Spinal cord (tissue), 10 donors: ENCODE results near the gene SOD3. TPM values are rescaled to one million over a fixed set of nuclear protein-coding genes. Genes with fewer than 3 reads are reported as not detected.

Source experiments
- DNase-seq, 6 donors: peaks; one replicate each; pipeline versions ENCODE4 v3.0.0 to v3.0.0-alpha.2; 2013 to 2015; ENCODE audit warnings: low spot score in 6 of 6, low read depth in 4 of 6
- H3K27ac ChIP-seq: one replicate; pipeline ENCODE4 v1.5.1; 2013; ENCODE audit warnings: low read depth, low read length, control low read depth
- H3K27me3 ChIP-seq: one replicate; pipeline ENCODE4 v1.6.1; 2013; ENCODE audit warnings: low read length; ENCODE audit not compliant: control insufficient read depth, insufficient read depth
- H3K36me3 ChIP-seq: one replicate; pipeline ENCODE4 v1.6.1; 2013; ENCODE audit warnings: low read length; ENCODE audit not compliant: control insufficient read depth, insufficient read depth
- H3K4me1 ChIP-seq: one replicate; pipeline ENCODE4 v1.6.1; 2013; ENCODE audit warnings: low read length; ENCODE audit not compliant: control insufficient read depth, insufficient read depth
- H3K4me3 ChIP-seq: one replicate; pipeline ENCODE4 v1.5.1; 2013; ENCODE audit warnings: low read depth, low read length, control low read depth
- H3K9me3 ChIP-seq: one replicate; pipeline ENCODE4 v1.6.1; 2013; ENCODE audit warnings: low read length; ENCODE audit not compliant: control insufficient read depth, insufficient read depth
- WGBS: methylation state at CpG from one replicate; pipeline ENCODE4 v1.1.5; 2013; ENCODE audit warnings: missing lambda C conversion rate; ENCODE audit not compliant: insufficient coverage; 5-methylcytosine and 5-hydroxymethylcytosine counted together
- polyA plus RNA-seq, 2 donors: library from polyadenylated mRNA; unstranded; fragments of 120-200 nt; gene quantifications; one replicate each; pipeline ENCODE4 v1.2.1, GENCODE V29; 2013; ENCODE audit not compliant: insufficient read length in 2 of 2
- total RNA-seq, 2 donors: library from RNA; depleted of rRNA in 1 of 2; stranded (reverse); fragments of 120-200 nt in 1 of 2; fragments of >200 nt in 1 of 2; gene quantifications; one replicate each; pipeline versions ENCODE4 v1.2.3 to v1.2.4, GENCODE V29; 2013 to 2014
- donor health status: healthy.

Gene SOD3
- total and polyA plus RNA-seq, 4 donors: 2.6 to 11.2 (median 6.6) TPM

DNA sequence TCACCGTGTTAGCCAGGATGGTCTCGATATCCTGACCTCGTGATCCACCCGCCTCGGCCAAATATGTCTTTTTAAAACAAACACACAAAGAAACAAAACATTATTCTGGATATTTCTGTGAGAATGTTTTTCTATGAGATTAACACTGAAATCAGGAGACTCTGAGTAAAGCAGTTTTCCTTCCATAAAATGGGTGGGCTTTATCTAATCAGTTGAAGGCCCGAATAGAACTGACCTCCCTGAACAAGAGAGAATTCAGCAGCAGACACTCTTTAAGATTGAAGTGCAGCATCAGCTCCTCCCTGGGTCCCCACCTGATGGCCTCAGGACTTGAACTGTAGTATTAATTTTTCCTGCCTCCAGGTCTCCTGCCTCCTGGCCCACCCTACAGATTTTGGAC, 22.4 kb upstream of the SOD3 start:
- Histone ChIP-seq H3K36me3 (no peaks in the 10 kb centered on the region), H3K4me3 (no peak overlapping the region), H3K27ac (no peak overlapping the region), H3K9me3 (no peaks in the 10 kb centered on the region), H3K27me3 (no peaks in the 10 kb centered on the region), H3K4me1 (no peaks in the 10 kb centered on the region)
- WGBS: 100% methylated on average over 1 of the region's 6 CpGs
- DNase-seq: no peak

GRCh38 chr4:24774452-24774851, 20.9 kb upstream of the SOD3 start:
- Histone ChIP-seq H3K27me3 (no peaks in the 10 kb centered on the region), H3K4me1 (no peaks in the 10 kb centered on the region), H3K4me3 (no peak overlapping the region), H3K9me3 (no peaks in the 10 kb centered on the region), H3K36me3 (no peaks in the 10 kb centered on the region), H3K27ac (no peak overlapping the region)
- DNase-seq: no peak
- no CpG with 5 or more reads among the region's 2 CpGs for WGBS

GRCh38 chr4:24775032-24775605, 20.3 kb upstream of the SOD3 start:
- H3K36me3 ChIP-seq: no peaks in the 10 kb centered on the region

GRCh38 chr4:24775750-24776149, 19.6 kb upstream of the SOD3 start:
- Histone ChIP-seq H3K36me3 (no peaks in the 10 kb centered on the region), H3K27me3 (no peaks in the 10 kb centered on the region), H3K9me3 (no peaks in the 10 kb centered on the region), H3K4me3 (no peak overlapping the region), H3K4me1 (no peaks in the 10 kb centered on the region), H3K27ac (no peak overlapping the region)
- 82% methylated on average over 2 of the region's 3 CpGs for WGBS
- no peak for DNase-seq

More at GRCh38 chr4:24775032-24775605, 20.3 kb upstream of the SOD3 start:
- H3K9me3 ChIP-seq: no peaks in the 10 kb centered on the region
- no peak overlapping the region for H3K27ac ChIP-seq
- H3K4me1 ChIP-seq: no peaks in the 10 kb centered on the region
- 100% methylated on average over 1 of the region's 2 CpGs for WGBS
- no peak overlapping the region for H3K4me3 ChIP-seq
- DNase-seq: no peak
- H3K27me3 ChIP-seq: no peaks in the 10 kb centered on the region

GRCh38 chr4:24777536-24778463, 17.6 kb upstream of the SOD3 start:
- H3K4me3 ChIP-seq: no peak overlapping the region
- no peaks in the 10 kb centered on the region for H3K36me3 ChIP-seq
- WGBS: 69% methylated on average over 7 of the region's 11 CpGs
- peak in 1 of 6 donors; percentile 74 for DNase-seq
- H3K27me3 ChIP-seq: no peaks in the 10 kb centered on the region
- H3K9me3 ChIP-seq: no peaks in the 10 kb centered on the region
- H3K27ac ChIP-seq: no peak overlapping the region
- H3K4me1 ChIP-seq: no peaks in the 10 kb centered on the region

DNA sequence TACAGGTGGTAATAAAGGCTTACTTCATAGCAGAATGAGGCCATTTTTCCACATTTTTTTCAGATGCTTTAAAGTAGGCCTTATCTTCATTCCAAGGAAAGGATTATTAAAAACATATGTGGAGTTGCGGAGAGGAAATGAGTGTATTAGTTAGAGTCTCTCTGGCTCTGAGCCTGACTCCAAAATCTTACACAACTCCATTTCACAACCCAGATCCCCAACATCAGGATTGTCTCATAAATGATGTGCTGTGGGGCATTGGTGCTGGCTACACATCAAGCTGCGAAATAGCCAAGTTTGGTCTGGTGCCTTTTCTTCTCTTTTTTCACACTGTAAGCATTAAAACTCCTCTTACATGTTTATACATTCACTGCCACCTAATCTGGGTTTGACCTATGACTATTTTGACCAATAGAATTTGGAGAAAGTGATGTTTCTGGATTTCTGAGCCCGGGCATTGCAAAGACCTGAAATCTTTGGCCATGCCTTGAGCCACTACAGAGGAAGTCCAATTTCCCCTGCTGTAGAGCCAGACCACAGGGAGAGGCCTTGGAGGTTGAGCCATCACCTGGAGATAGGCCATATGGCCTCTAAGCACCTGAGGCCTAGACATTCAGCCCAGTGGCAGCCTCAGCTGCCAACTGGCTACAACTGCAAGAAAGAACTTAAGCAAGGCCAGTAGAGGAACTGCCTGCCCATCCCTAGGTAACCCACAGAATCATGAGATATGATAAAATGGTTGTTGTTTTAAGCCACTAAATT, 16.7 kb upstream of the SOD3 start:
- H3K4me3 ChIP-seq: no peak overlapping the region
- H3K4me1 ChIP-seq: no peaks in the 10 kb centered on the region
- no peaks in the 10 kb centered on the region for H3K9me3 ChIP-seq
- H3K27me3 ChIP-seq: no peaks in the 10 kb centered on the region
- H3K36me3 ChIP-seq: no peaks in the 10 kb centered on the region
- no peak overlapping the region for H3K27ac ChIP-seq
- no peak for DNase-seq
- 0% methylated on average over 1 of the region's 3 CpGs for WGBS

DNA sequence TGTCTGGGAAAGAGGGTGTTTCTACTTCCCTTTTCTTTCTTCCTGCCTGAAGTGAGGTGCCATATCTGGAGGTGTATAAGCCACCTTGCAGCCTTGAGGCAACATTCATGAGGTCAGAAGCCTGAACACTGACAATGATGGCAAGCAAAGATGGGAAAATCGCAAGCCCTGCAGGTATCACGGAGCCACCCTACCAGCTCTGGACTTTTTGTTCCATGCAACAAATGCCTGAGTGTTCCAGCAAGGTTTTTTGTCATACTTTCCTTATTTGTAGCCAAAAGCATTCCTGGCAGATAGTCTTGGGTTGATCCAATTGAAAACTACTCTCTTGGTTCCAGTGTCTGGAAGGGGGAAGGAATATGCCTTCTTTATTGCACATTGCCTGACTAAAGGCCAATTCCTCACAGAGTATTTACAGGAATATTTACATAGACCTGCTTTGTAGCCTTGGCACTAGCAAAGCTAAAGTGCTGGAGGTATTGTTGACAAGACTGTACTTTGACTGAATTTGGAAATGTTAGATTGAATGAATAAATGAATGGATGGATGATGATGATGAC, 14.4 kb upstream of the SOD3 start:
- Histone ChIP-seq H3K36me3 (no peaks in the 10 kb centered on the region), H3K4me1 (no peaks in the 10 kb centered on the region), H3K27me3 (no peaks in the 10 kb centered on the region), H3K4me3 (no peak overlapping the region), H3K9me3 (no peaks in the 10 kb centered on the region), H3K27ac (no peak overlapping the region)
- DNase-seq: no peak
- WGBS: 83% methylated on average over 2 of the region's 2 CpGs

GRCh38 chr4:24781999-24782745, 13.2 kb upstream of the SOD3 start:
- Histone ChIP-seq H3K27me3 (no peaks in the 10 kb centered on the region), H3K36me3 (no peaks in the 10 kb centered on the region), H3K9me3 (no peaks in the 10 kb centered on the region), H3K27ac (peak overlapping the region; percentile 37), H3K4me3 (no peak overlapping the region), H3K4me1 (no peaks in the 10 kb centered on the region)
- 25% methylated on average over 1 of the region's 6 CpGs for WGBS
- DNase-seq: peak in 2 of 6 donors; percentile 32 to 43

GRCh38 chr4:24783506-24783905, 11.9 kb upstream of the SOD3 start:
- H3K27ac ChIP-seq: no peak overlapping the region
- no peak overlapping the region for H3K4me3 ChIP-seq
- no peaks in the 10 kb centered on the region for H3K9me3 ChIP-seq
- no peaks in the 10 kb centered on the region for H3K4me1 ChIP-seq
- no peak for DNase-seq
- WGBS: 100% methylated on average over 1 of the region's 3 CpGs
- no peaks in the 10 kb centered on the region for H3K36me3 ChIP-seq
- H3K27me3 ChIP-seq: no peaks in the 10 kb centered on the region
